ENCODE data around the gene ITPR3. TPM values are rescaled to one million over a fixed set of nuclear protein-coding genes. Genes with fewer than 3 reads are reported as not detected.

ITPR3 gene
- total RNA-seq, 1 donor from 2014 or later, result 0.78 TPM

DNA sequence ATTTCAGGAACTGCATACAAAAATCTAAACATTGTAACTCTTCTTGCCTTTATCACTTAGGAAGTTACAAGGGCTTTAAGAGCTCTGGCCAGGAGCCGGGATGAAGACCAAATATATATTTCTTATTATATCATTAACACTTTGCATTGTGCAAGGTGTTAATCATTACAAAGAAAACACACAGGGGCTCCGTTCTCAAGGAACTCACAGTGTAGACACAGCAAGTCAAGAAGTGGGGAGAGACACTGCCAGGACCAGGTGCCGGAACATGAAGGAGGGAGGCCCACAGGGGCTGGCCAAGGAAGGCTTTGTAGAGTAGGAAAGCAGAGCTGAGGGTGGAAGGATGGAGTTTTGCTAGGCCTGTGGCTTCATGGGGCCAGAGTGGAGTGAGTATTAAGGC is 17.4 kb downstream of the ITPR3 start:
- DNase-seq, result no peak

- no peak for DNase-seq
Observed at GRCh38 chr6:33639559-33639958, 18.4 kb downstream of the ITPR3 start.

- DNase-seq, result no peak
Observed at GRCh38 chr6:33640361-33640760, 19.2 kb downstream of the ITPR3 start.

DNA sequence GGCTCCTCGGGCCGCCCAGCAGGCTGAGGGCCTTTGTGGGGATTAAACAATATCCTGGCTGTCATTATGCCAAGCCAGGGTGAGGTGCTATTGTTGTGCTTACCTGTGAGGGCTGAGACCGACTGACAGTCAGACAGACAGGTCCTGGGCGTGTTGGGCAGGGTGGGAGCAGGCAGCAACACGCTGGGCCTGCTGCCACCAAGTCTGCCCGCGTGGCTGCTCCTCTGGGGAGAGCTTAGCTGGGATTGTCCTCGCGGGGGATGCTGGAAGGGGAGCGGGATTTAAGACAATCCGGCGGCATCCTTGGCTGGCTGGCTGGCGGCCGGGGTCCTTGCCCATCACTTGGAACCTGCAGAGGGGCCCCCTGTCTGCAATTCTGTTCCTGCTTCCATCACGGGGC is 20.0 kb downstream of the ITPR3 start:
- no peak for DNase-seq

- DNase-seq, result peak; percentile 35
Observed at GRCh38 chr6:33641602-33642001, 20.5 kb downstream of the ITPR3 start.

GRCh38 chr6:33642897-33643296 is 21.8 kb downstream of the ITPR3 start:
- no peak for DNase-seq

- DNase-seq, result no peak
Observed at GRCh38 chr6:33651403-33651802, 30.3 kb downstream of the ITPR3 start.

- no peak for DNase-seq
Observed at GRCh38 chr6:33652002-33652401, 30.9 kb downstream of the ITPR3 start.

DNA sequence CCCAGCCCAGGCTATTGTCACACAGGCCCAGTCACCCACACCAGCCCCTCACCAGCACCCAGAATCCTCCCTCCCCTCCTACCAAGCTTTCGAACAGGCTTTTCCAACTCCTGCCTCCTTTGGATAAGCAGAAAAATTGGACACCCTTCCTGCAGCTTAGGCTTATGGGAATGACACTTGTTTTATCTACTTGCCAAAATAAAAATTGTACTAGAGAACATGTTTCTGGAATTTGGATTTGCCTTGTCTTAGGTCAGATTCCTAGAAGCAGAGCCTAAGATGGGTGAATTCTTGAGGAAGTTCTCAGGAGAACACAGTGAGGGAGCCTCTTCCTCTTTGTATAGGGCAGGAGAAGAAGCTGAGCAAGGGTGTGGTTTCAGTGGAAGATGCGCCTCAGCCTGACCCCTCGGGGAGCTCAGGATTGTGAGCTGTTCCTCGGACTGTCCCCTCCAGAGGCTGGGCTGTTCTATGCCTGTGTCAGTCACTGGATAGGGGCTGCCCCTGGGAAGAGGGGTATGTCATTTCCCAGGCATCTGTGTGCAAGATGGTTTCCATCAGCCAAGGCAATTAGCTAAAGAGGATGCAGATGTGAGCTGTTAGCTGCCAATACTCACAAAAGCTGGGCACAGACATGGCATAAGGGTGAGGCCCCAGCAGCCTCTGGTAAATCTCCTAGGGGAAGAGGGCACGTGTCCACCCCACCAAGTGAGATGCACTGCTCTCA is 33.9 kb downstream of the ITPR3 start:
- no peak for DNase-seq

- no peak for DNase-seq
Observed at GRCh38 chr6:33656844-33657243, 35.7 kb downstream of the ITPR3 start.

DNA sequence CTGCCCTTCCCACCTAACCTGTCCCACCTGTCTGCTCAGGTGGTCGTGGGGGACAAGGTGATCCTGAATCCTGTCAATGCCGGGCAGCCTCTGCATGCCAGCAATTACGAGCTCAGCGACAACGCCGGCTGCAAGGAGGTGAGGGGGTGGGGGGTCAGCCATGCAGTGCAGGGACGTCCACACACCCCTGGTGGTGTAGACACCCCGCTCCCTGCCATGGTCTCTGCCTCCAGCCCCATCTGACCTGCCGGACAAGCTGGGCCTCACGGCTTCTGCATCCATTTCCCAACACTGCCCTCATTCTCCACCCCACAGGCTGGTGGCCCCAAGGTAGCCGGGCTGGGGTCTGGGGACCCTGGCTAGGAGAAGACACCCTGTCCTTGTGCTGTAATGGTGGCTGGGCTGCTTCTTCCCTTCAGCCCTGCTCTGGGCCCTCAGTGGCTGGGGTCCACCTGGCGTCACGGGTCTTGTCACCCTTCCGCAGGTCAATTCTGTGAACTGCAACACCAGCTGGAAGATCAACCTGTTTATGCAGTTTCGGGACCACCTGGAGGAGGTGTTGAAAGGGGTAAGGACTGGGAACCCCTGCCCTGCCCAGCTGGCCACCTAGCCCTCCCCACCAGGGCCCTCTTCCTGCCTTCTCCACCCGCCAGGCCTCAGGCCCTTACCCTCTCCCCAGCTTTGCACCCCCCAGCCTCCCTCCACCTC is 38.0 kb downstream of the ITPR3 start:
- no peak for DNase-seq

- DNase-seq, result no peak
Observed at GRCh38 chr6:33659986-33660385, 38.9 kb downstream of the ITPR3 start.

GRCh38 chr6:33661106-33661838 is 40.1 kb downstream of the ITPR3 start:
- DNase-seq, result no peak

GRCh38 chr6:33662318-33662717 is 41.2 kb downstream of the ITPR3 start:
- no peak for DNase-seq

DNA sequence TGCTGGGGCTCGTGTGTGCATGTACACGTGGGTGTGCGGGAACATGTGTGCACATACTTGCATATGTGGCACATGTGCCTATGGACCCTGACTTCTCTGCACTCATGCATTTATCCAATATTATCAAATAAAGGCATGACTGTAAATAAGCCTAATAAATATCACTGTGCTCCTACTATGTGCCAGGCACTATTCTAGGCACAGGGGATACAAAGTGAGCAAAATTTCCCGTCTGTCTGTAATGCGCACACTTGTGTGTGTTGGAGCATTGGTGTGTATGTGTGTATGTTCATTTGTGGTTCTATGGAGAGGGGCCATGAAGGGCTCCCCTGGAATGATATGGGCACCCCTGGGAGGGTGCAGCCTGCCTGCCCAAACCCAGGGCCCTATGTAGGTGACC is 41.9 kb downstream of the ITPR3 start:
- DNase-seq, result no peak

GRCh38 chr6:33663727-33664449 is 42.8 kb downstream of the ITPR3 start:
- DNase-seq, result no peak

DNA sequence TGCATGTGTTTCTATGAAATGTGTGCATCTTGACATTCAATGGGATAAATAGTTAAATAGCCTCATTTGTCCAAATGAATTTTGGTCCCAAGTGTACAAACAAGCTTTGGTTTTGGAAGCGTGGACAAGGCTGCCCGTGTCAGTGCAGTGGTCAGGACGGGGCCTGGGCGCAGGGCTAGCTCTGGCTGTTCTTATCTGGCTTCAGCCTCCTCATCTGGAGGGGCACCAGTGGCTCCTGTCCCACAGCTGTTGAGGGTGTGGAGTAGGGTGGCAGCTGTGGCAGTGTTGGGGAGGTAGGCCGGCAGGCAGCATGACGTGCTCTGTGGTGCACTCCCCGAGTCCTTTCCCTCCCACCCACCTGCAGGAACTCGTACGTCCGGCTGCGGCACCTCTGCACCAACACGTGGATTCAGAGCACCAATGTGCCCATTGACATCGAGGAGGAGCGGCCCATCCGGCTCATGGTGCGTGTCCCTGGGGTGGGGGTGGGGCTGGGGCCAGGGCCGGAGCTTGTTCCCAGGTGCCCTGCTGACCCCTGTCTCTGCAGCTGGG is 43.5 kb downstream of the ITPR3 start:
- DNase-seq, result no peak

GRCh38 chr6:33665957-33666356 is 44.8 kb downstream of the ITPR3 start:
- no peak for DNase-seq

DNA sequence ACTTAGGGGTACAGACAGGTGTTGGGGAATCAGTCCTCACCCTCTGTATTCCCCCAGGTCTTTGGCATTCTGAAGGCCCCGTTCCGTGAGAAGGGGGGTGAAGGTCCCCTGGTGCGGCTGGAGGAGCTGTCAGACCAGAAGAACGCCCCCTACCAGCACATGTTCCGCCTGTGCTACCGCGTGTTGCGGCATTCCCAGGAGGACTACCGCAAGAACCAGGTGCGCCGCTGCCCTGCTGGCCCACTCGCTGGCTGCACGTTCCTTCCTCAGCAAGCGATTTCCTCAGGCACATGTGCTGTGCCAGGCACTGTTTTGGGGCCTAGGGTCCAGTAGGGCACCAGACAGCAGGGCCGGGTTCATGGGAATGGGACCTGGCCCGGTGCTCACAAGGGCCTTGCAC is 46.0 kb downstream of the ITPR3 start:
- DNase-seq, result no peak

DNA sequence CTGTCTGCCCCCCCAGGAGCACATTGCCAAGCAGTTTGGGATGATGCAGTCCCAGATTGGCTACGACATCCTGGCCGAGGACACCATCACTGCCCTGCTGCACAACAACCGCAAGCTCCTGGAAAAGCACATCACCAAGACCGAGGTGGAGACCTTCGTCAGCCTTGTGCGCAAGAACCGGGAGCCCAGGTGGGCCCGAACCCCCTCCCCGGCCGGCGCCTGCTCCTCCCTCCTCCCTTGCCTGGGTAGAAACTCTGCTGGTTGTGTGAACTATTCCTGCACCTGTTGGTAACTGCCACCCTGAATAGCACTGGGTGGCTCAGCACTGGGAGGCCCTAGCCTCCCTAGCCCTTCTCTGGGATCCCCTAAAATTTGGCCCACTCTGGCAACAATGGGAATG is 46.7 kb downstream of the ITPR3 start:
- DNase-seq, result no peak

DNA sequence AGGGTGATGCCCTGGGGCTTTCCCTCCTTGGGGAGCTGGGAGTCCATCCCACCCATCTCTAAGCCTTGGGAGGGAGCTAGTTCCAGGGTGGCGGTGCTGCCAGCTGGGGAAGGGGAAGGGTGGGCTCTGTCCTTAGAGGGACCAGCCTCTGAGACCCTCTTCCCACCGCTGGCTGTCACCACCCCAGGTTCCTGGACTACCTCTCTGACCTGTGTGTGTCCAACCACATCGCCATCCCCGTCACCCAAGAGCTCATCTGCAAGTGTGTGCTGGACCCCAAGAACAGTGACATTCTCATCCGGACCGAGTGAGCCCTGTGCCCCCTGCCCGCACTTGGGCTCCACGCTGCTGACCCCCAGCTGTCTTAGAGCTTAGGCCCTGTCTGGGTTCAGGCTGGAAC is 47.2 kb downstream of the ITPR3 start:
- no peak for DNase-seq

- DNase-seq, result no peak
Observed at GRCh38 chr6:33668914-33669313, 47.8 kb downstream of the ITPR3 start.
